Measurements from ENCODE around the gene LAMA3. TPM values are rescaled to one million over a fixed set of nuclear protein-coding genes. Genes with fewer than 3 reads are reported as not detected.
"Not testable (repeated sequence)": the region's sequence is repeated elsewhere in the genome, so short reads cannot be mapped to it uniquely, and the experiment has no call there.

The LAMA3 gene
- total and polyA plus RNA-seq, 2 donors (not counting 3 experiments of a cell fraction or from before 2014, with no cell fraction given) = 2.6 to 12.3 TPM

DNA sequence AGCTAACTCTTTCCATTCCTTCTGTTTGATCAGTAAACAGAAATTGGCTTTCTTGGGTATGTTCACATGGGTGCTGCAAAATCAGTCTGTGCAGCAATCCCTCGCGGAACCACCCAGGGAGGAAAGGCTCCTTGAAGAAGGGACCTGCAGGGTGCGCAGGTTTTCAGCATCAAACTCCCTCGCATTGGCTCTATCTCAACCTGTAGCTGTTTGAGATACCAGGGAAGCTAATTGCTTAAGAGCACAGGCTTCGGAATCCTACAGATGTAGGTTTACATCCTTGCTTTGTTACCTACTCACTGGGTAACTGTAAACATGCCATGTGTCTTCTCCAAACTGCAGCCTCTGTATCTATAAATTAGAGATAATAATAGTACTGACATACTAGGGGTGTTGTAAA lies 43.2 kb downstream of the LAMA3 start:
- Histone ChIP-seq H4K20me1 (replicated peaks; ENCODE audit: control insufficient read depth, extremely low read depth, insufficient read depth, low read length) (no peaks in the 10 kb centered on the region), H3K79me2 (ENCODE audit: control insufficient read depth, insufficient read depth, low read length) (no peaks in the 10 kb centered on the region), H3K9ac (replicated peaks; ENCODE audit: extremely low read depth, insufficient read depth, low read length) (no peak overlapping the region), H2AFZ (ENCODE audit: low read depth, low read length) (no peak overlapping the region), H3K9me3 (replicated peaks; ENCODE audit: control insufficient read depth, insufficient read depth, low read length) (no peaks in the 10 kb centered on the region), H3K9me1 (replicated peaks; ENCODE audit: control insufficient read depth, extremely low read depth, insufficient read depth, low read length) (no peaks in the 10 kb centered on the region), H3K4me3 (replicated peaks in 1 of 3; ENCODE audit: insufficient read depth in 1 of 3, low read depth in 1 of 3, low read length in 3 of 3) (no peak overlapping the region), H3K4me2 (ENCODE audit: insufficient read depth, low read length) (no peak overlapping the region), H3K4me1 (ENCODE audit: control insufficient read depth, extremely low read depth, insufficient read depth, low read length) (no peaks in the 10 kb centered on the region), H3K27me3 (ENCODE audit: control insufficient read depth in 2 of 2, insufficient read depth in 2 of 2, low read length in 2 of 2) (no peaks in the 10 kb centered on the region), H3K36me3 (ENCODE audit: control insufficient read depth in 2 of 2, extremely low read depth in 1 of 2, insufficient read depth in 2 of 2, low read length in 2 of 2) (no peaks in the 10 kb centered on the region), H3K27ac (ENCODE audit: insufficient read depth, low read depth, low read length) (no peak overlapping the region)
- ChIA-PET POLR2A (no interaction called here), CTCF (no interaction called here)
- BruUV-seq (replicated peaks) = no TSS peak
- dilution Hi-C loops (cut with MboI; ENCODE audit: extremely low pct_ligation_motif_present, low sequenced_read_pairs) = no loop called here
- intact Hi-C loops (cut with micrococcal nuclease) = no loop called here
- no peak for DNase-seq (ENCODE audit: low read depth, low spot score)
- TF ChIP-seq POLR2A (IDR thresholded peaks at IDR 0.05; ENCODE audit: low read depth, low read length) (no peak), JUN (IDR thresholded peaks at IDR 0.05; ENCODE audit: borderline replicate concordance, insufficient read depth, insufficient read length, low read depth) (no peak), GATA2 (IDR thresholded peaks at IDR 0.05; ENCODE audit: insufficient read depth, insufficient read length, low read depth, low read length) (no peak)
- TF ChIP-seq, protein P1, sequence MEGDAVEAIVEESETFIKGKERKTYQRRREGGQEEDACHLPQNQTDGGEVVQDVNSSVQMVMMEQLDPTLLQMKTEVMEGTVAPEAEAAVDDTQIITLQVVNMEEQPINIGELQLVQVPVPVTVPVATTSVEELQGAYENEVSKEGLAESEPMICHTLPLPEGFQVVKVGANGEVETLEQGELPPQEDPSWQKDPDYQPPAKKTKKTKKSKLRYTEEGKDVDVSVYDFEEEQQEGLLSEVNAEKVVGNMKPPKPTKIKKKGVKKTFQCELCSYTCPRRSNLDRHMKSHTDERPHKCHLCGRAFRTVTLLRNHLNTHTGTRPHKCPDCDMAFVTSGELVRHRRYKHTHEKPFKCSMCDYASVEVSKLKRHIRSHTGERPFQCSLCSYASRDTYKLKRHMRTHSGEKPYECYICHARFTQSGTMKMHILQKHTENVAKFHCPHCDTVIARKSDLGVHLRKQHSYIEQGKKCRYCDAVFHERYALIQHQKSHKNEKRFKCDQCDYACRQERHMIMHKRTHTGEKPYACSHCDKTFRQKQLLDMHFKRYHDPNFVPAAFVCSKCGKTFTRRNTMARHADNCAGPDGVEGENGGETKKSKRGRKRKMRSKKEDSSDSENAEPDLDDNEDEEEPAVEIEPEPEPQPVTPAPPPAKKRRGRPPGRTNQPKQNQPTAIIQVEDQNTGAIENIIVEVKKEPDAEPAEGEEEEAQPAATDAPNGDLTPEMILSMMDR (IDR thresholded peaks at IDR 0.05; ENCODE audit: extremely low read depth in 1 of 2, insufficient read depth in 1 of 2, low read depth in 1 of 2, low read length in 2 of 2) = no peak
- no peak for FAIRE-seq

DNA sequence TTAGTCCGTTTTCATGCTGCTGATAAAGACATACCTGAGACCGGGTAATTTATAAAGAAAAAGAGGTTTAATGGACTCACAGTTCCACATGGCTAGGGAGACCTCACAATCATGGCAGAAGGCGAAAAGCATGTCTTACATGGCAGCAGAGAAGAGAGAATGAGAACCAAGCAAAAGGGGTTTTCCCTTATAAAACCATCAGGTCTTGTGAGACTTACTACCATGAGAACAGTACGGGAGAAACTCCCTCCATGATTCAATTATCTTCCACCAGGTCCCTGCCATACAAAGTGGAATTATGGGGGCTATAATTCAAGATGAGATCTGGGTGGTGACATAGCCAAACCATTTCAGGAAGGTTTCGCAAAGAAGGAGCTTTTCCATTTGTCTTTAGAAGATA lies 44.0 kb downstream of the LAMA3 start:
- H3K9me3 ChIP-seq (replicated peaks; ENCODE audit: control insufficient read depth, insufficient read depth, low read length); H3K27ac ChIP-seq (ENCODE audit: insufficient read depth, low read depth, low read length); dilution Hi-C loops (cut with MboI; ENCODE audit: extremely low pct_ligation_motif_present, low sequenced_read_pairs); H3K27me3 ChIP-seq (ENCODE audit: control insufficient read depth in 2 of 2, insufficient read depth in 2 of 2, low read length in 2 of 2); CTCF ChIA-PET; H3K36me3 ChIP-seq (ENCODE audit: control insufficient read depth in 2 of 2, extremely low read depth in 1 of 2, insufficient read depth in 2 of 2, low read length in 2 of 2); H3K9ac ChIP-seq (replicated peaks; ENCODE audit: extremely low read depth, insufficient read depth, low read length); POLR2A ChIA-PET; BruUV-seq (replicated peaks); DNase-seq (ENCODE audit: low read depth, low spot score); H3K4me2 ChIP-seq (ENCODE audit: insufficient read depth, low read length); FAIRE-seq; H4K20me1 ChIP-seq (replicated peaks; ENCODE audit: control insufficient read depth, extremely low read depth, insufficient read depth, low read length); H3K79me2 ChIP-seq (ENCODE audit: control insufficient read depth, insufficient read depth, low read length); H3K4me3 ChIP-seq (replicated peaks in 1 of 3; ENCODE audit: insufficient read depth in 1 of 3, low read depth in 1 of 3, low read length in 3 of 3); intact Hi-C loops (cut with micrococcal nuclease); H2AFZ ChIP-seq (ENCODE audit: low read depth, low read length); H3K9me1 ChIP-seq (replicated peaks; ENCODE audit: control insufficient read depth, extremely low read depth, insufficient read depth, low read length); H3K4me1 ChIP-seq (ENCODE audit: control insufficient read depth, extremely low read depth, insufficient read depth, low read length): not testable (repeated sequence)

Data from endothelial cell of umbilical vein (primary cell).